Fibroblast of lung (primary cell): ENCODE results near the gene PNMA3. TPM values are rescaled to one million over a fixed set of nuclear protein-coding genes. Genes with fewer than 3 reads are reported as not detected.
"Not testable (repeated sequence)": the region's sequence is repeated elsewhere in the genome, so short reads cannot be mapped to it uniquely, and the experiment has no call there.

Experiments used
- DNase-seq, 2 donors: peaks; one replicate each; pipeline versions ENCODE4 v3.0.0 to v3.0.0-alpha.2; 2010; ENCODE audit warnings: low read depth in 2 of 2
- H2AFZ ChIP-seq: 2 replicates; pipeline ENCODE4 v1.5.1; 2012; ENCODE audit warnings: low read length, control low read depth, inconsistent platforms
- H3K27ac ChIP-seq: 2 replicates; pipeline ENCODE4 v1.5.1; 2011; ENCODE audit warnings: low read length, control low read depth; ENCODE audit not compliant: insufficient read depth
- H3K27me3 ChIP-seq: 2 replicates; pipeline ENCODE4 v1.5.1; 2011; ENCODE audit warnings: mild to moderate bottlenecking, low read length; ENCODE audit not compliant: control insufficient read depth, insufficient read depth
- H3K36me3 ChIP-seq: 2 replicates; pipeline ENCODE4 v1.5.1; 2011; ENCODE audit warnings: low read length; ENCODE audit not compliant: control insufficient read depth, insufficient read depth
- H3K4me1 ChIP-seq: 2 replicates; pipeline ENCODE4 v1.5.1; 2011; ENCODE audit warnings: low read length; ENCODE audit not compliant: control insufficient read depth, insufficient read depth; ENCODE audit errors: extremely low read depth
- H3K4me2 ChIP-seq: 2 replicates; pipeline ENCODE4 v1.5.1; 2011; ENCODE audit warnings: low read length, control low read depth; ENCODE audit not compliant: insufficient read depth; ENCODE audit errors: extremely low read depth
- H3K4me3 ChIP-seq, 4 experiments: fragments of 200-600 bp in 1 of 4; sonication (generic) in 1 of 4; replicated peaks in 1 of 4; 2 replicates each; pipeline ENCODE4 v1.5.1; 2011 to 2016; ENCODE audit warnings: low read length in 4 of 4, low read depth in 3 of 4, mild to moderate bottlenecking in 3 of 4, control low read depth in 2 of 4, inconsistent platforms in 1 of 4, mixed read lengths in 1 of 4; ENCODE audit not compliant: insufficient read depth in 1 of 4; ENCODE audit errors: control extremely low read depth in 1 of 4
- H3K79me2 ChIP-seq: 2 replicates; pipeline ENCODE4 v1.5.1; 2012; ENCODE audit warnings: mild to moderate bottlenecking, low read length, inconsistent platforms; ENCODE audit not compliant: control insufficient read depth, insufficient read depth
- H3K9ac ChIP-seq: 2 replicates; pipeline ENCODE4 v1.5.1; 2011; ENCODE audit warnings: mild to moderate bottlenecking, low read length, control low read depth; ENCODE audit not compliant: insufficient read depth
- H3K9me3 ChIP-seq: 2 replicates; pipeline ENCODE4 v1.5.1; 2012; ENCODE audit warnings: low read depth, low read length; ENCODE audit not compliant: control insufficient read depth, insufficient read depth
- H4K20me1 ChIP-seq: 2 replicates; pipeline ENCODE4 v1.5.1; 2011; ENCODE audit warnings: low read length; ENCODE audit not compliant: control insufficient read depth, insufficient read depth; ENCODE audit errors: extremely low read depth
- CTCF ChIP-seq, 2 donors: IDR thresholded peaks in 1 of 2; conservative IDR thresholded peaks in 1 of 2; 1 replicate in 1 of 2; 2 replicates in 1 of 2; pipeline ENCODE4 v1.5.1; 2011 to 2012; ENCODE audit warnings: low read length in 2 of 2, control low read depth in 1 of 2, inconsistent platforms in 1 of 2, low read depth in 1 of 2, mild to moderate bottlenecking in 1 of 2
- EZH2 ChIP-seq: IDR thresholded peaks from 2 replicates; pipeline ENCODE4 v1.5.1; 2012; ENCODE audit warnings: low read length, control low read depth, mild to moderate bottlenecking; ENCODE audit errors: missing control alignments
- polyA minus RNA-seq: library from RNA; depleted of rRNA, polyadenylated mRNA; stranded (reverse); fragments of >200 nt; gene quantifications from 2 replicates; pipeline ENCODE4 v1.2.3, GENCODE V29; 2011; ENCODE audit warnings: low replicate concordance
- polyA plus RNA-seq, 2 donors: library from polyadenylated mRNA; depleted of rRNA in 1 of 2; stranded (reverse) in 1 of 2; unstranded in 1 of 2; fragments of >200 nt; gene quantifications; 2 replicates each; pipeline ENCODE4 v1.2.1, GENCODE V29; 2011 to 2012; ENCODE audit warnings: missing spikeins in 1 of 2
- total RNA-seq: library from RNA; depleted of rRNA; stranded (reverse); fragments of >200 nt; gene quantifications from 2 replicates; pipeline ENCODE4 v1.2.1, GENCODE V29; 2014

PNMA3 gene, protein sequence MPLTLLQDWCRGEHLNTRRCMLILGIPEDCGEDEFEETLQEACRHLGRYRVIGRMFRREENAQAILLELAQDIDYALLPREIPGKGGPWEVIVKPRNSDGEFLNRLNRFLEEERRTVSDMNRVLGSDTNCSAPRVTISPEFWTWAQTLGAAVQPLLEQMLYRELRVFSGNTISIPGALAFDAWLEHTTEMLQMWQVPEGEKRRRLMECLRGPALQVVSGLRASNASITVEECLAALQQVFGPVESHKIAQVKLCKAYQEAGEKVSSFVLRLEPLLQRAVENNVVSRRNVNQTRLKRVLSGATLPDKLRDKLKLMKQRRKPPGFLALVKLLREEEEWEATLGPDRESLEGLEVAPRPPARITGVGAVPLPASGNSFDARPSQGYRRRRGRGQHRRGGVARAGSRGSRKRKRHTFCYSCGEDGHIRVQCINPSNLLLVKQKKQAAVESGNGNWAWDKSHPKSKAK
- total RNA-seq, result 0.26 and 0.33 TPM in 2 replicates
- polyA plus RNA-seq, result 0.03 TPM in 1 of 2 replicates, not detected in the other
- polyA plus RNA-seq (2012), result not detected in 2 replicates
- polyA minus RNA-seq, result not detected in 2 replicates

DNA sequence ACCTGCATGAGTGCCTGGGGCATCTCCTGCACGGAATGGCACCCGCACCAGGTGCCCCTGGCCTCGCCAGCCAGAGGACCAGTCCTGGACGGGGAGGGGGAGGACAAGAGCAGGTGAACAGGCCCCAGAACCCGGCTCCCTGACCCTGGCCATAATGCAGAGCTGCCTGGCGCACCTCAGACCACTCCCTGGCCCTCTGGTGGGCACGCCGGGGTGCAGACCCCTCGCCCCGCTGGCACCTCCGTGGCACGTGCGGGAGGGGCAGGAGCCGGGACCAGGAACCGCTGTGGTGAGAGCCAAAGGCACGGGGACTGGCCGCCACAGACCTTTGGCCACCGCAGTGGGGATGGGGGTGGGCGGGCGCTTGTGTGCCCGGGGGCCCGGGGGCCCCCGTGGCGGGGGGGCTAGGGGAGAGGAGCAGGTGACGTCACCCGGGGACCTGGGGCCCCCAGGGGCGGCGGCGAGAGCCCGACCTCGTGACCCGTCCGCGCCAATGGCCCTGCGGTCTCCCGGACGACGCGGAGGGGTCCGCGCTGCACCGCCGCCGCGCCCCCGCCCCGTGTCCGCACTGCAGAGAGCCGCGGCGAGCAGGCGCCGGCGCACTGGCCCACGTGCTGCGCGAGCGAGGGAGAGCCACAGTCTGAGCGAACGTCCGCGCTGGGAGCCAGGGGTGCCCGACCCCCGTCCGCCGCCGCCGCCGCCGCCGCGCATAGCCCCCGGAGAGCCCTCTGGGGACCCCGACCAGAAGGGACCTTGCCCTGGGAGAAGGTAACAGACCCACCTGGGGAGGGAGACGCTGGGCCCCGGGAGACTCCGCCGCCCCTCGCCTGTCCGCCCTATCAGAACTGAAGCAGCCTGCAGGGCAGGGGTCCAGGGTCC is at the start of gene PNMA3:
Gene PNMA3 (plus strand): TSS at position 600 of the 879 bp plus-strand sequence. CDS start 586 bp downstream, outside the sequence.
- Histone ChIP-seq H3K4me3 (no peak within 1 kb of the TSS), H3K4me2 (no peak within 1 kb of the TSS), H3K36me3 (no peaks in the 10 kb centered on the region), H2AFZ (no peak within 1 kb of the TSS), H3K4me1 (no peaks in the 10 kb centered on the region), H3K27me3 (peaks cover 13% of the 10 kb centered on the region), H4K20me1 (no peaks in the 10 kb centered on the region), H3K9ac (no peak within 1 kb of the TSS), H3K79me2 (no peaks in the 10 kb centered on the region), H3K27ac (no peak within 1 kb of the TSS), H3K9me3 (no peaks in the 10 kb centered on the region)
- no peak for DNase-seq
- TF ChIP-seq EZH2, result no peak
- no peak for TF ChIP-seq CTCF (conservative IDR thresholded peaks at IDR 0.05 in 1 of 2, IDR thresholded peaks at IDR 0.05 in 1 of 2; ENCODE audit: low read depth in 1 of 2, low read length in 2 of 2)

GRCh38 chrX:153017174-153017573 is 39.1 kb upstream of the PNMA3 start:
- not testable (repeated sequence) for H3K4me3 ChIP-seq, H3K4me1 ChIP-seq, H3K36me3 ChIP-seq, H4K20me1 ChIP-seq, H3K9ac ChIP-seq, DNase-seq, H3K9me3 ChIP-seq, H3K4me2 ChIP-seq, H3K79me2 ChIP-seq, H2AFZ ChIP-seq, H3K27ac ChIP-seq, H3K27me3 ChIP-seq

- Histone ChIP-seq H3K9me3 (no peaks in the 10 kb centered on the region), H3K9ac (no peak overlapping the region), H3K27ac (no peak overlapping the region), H3K79me2 (no peaks in the 10 kb centered on the region), H3K4me3 (no peak overlapping the region), H3K4me1 (no peaks in the 10 kb centered on the region), H3K4me2 (no peak overlapping the region), H3K36me3 (no peaks in the 10 kb centered on the region), H4K20me1 (no peaks in the 10 kb centered on the region), H2AFZ (no peak overlapping the region), H3K27me3 (no peaks in the 10 kb centered on the region)
- TF ChIP-seq EZH2 (no peak), CTCF (conservative IDR thresholded peaks at IDR 0.05 in 1 of 2, IDR thresholded peaks at IDR 0.05 in 1 of 2; ENCODE audit: low read depth in 1 of 2, low read length in 2 of 2) (no peak)
- DNase-seq, result no peak
Observed at GRCh38 chrX:153019166-153019565, 37.1 kb upstream of the PNMA3 start.

DNA sequence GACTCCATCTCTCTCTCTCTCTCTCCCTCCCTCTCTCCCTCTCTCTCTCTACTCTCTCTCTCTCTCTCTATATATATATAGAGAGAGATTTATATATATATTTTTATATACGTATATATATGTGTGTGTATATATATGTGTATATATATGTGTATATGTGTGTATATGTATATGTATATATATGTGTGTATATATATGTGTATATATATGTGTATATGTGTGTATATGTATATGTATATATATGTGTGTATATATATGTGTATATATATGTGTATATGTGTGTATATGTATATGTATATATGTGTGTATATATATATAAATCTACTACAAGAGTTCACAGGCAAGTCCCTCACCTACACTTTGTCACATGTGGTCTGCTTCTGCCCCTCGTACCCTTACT is 29.8 kb upstream of the PNMA3 start:
- H3K27me3 ChIP-seq, H3K4me2 ChIP-seq, H3K27ac ChIP-seq, DNase-seq, H2AFZ ChIP-seq, H3K9ac ChIP-seq, H3K4me1 ChIP-seq, H4K20me1 ChIP-seq, H3K4me3 ChIP-seq, H3K79me2 ChIP-seq, H3K9me3 ChIP-seq, H3K36me3 ChIP-seq: not testable (repeated sequence)

- H3K27me3 ChIP-seq, H3K4me1 ChIP-seq, H3K9me3 ChIP-seq, H3K36me3 ChIP-seq, H3K79me2 ChIP-seq, H2AFZ ChIP-seq, DNase-seq, H3K4me3 ChIP-seq, H4K20me1 ChIP-seq, H3K27ac ChIP-seq, H3K4me2 ChIP-seq, H3K9ac ChIP-seq: not testable (repeated sequence)
Observed at GRCh38 chrX:153028487-153028886, 27.8 kb upstream of the PNMA3 start.
